Activated CD8-positive, alpha-beta T cell treated with anti-CD3 and anti-CD28 coated beads for 36 hours (primary cell): Measurements from ENCODE around the gene ANKH. TPM values are rescaled to one million over a fixed set of nuclear protein-coding genes. Genes with fewer than 3 reads are reported as not detected.
"Not testable (repeated sequence)": the region's sequence is repeated elsewhere in the genome, so short reads cannot be mapped to it uniquely, and the experiment has no call there.

Source experiments
- ATAC-seq: fragments of 200-7000 bp; cut with Tn5 transposase; one replicate; pipeline ENCODE4 v1.10.0; 2021; ENCODE audit warnings: mild to moderate bottlenecking, moderate library complexity
- CTCF ChIA-PET: fragments of 350-600 bp; sonication (Branson Sonifier 250); formaldehyde crosslinking; loops from one replicate; lab custom pipeline; 2021; ENCODE audit warnings: antibody characterized with exemption; lab: Charles Lee
- POLR2A ChIA-PET: fragments of 350-600 bp; sonication (Branson Sonifier 250); formaldehyde crosslinking; loops from one replicate; lab custom pipeline; 2021; ENCODE audit warnings: antibody characterized with exemption; lab: Charles Lee
- DNase-seq: peaks from one replicate; pipeline ENCODE4 v3.0.0-alpha.2; 2020
- H3K27ac Mint-ChIP-seq: one replicate; pipeline ENCODE4 v1.8.0; 2021; ENCODE audit warnings: mild to moderate bottlenecking, mixed read lengths
- H3K27me3 Mint-ChIP-seq: one replicate; pipeline ENCODE4 v1.8.0; 2021; ENCODE audit warnings: mixed read lengths
- H3K36me3 Mint-ChIP-seq: one replicate; pipeline ENCODE4 v1.8.0; 2021; ENCODE audit warnings: low read depth, mixed read lengths
- H3K4me1 Mint-ChIP-seq: one replicate; pipeline ENCODE4 v1.8.0; 2021; ENCODE audit warnings: low read depth, mixed read lengths
- H3K4me3 Mint-ChIP-seq: one replicate; pipeline ENCODE4 v1.8.0; 2021; ENCODE audit warnings: mild to moderate bottlenecking, moderate library complexity, mixed read lengths
- H3K9me3 Mint-ChIP-seq: one replicate; pipeline ENCODE4 v1.8.0; 2021; ENCODE audit warnings: mixed read lengths
- CTCF ChIP-seq: fragments of 200-600 bp; IDR thresholded peaks from one replicate; pipeline ENCODE4 v1.8.0; 2022; ENCODE audit warnings: antibody characterized with exemption, mild to moderate bottlenecking
- intact Hi-C: fragments of 100-400 bp; cut with micrococcal nuclease; formaldehyde crosslinking; loops from one replicate; pipeline ENCODE4 v1.10.0; 2022
- total RNA-seq, 2 experiments: library from RNA; stranded (reverse); gene quantifications; one replicate each; pipeline ENCODE4 v1.2.3, GENCODE V29; 2021

ANKH gene
- total RNA-seq = 10 to 100 TPM; 85.4 to 87.2 TPM

GRCh38 chr5:14871214-14872069 is at the start of gene ANKH:
TSS of gene ANKH (minus strand) at chr5:14871778. CDS start at chr5:14871447, 331 bp downstream.
- peaks cover 17% of the 10 kb centered on the region for H3K36me3 Mint-ChIP-seq
- ATAC-seq (peak; percentile 84), DNase-seq (peak; percentile 81)
- H3K27me3 Mint-ChIP-seq = no peaks in the 10 kb centered on the region
- no peak for TF ChIP-seq CTCF
- peaks cover 29% of the 10 kb centered on the region for H3K4me1 Mint-ChIP-seq
- H3K27ac Mint-ChIP-seq = peak within 1 kb of the TSS; percentile 90
- intact Hi-C loops = loop anchor here (2.0 to 5.0 kb wide), 4 partner anchors 53 to 204 kb away; no protein-coding TSS in a partner anchor
- peak within 1 kb of the TSS; percentile 90 for H3K4me3 Mint-ChIP-seq
- ChIA-PET POLR2A (interaction anchor here (0.6 to 2.8 kb wide), 9 partner anchors 10 to 283 kb away, joined by 3 to 13 read pairs (median 4); no protein-coding TSS in a partner anchor), CTCF (interaction anchor here (0.9 to 2.8 kb wide), 11 partner anchors 13 to 145 kb away, joined by 3 to 15 read pairs (median 4); no protein-coding TSS in a partner anchor)
- no peaks in the 10 kb centered on the region for H3K9me3 Mint-ChIP-seq

GRCh38 chr5:14920121-14920520 is 48.5 kb upstream of the ANKH start:
- TF ChIP-seq CTCF = no peak
- no peak for ATAC-seq
- intact Hi-C loops = no loop called here
- Mint-ChIP-seq H3K9me3 (peaks cover 4% of the 10 kb centered on the region), H3K27me3 (no peaks in the 10 kb centered on the region), H3K27ac (no peak overlapping the region), H3K36me3 (no peaks in the 10 kb centered on the region), H3K4me3 (no peak overlapping the region), H3K4me1 (peaks cover 33% of the 10 kb centered on the region)
- POLR2A ChIA-PET = no interaction called here
- no peak for DNase-seq
- CTCF ChIA-PET = no interaction called here

- H3K27me3 Mint-ChIP-seq, POLR2A ChIA-PET, H3K4me3 Mint-ChIP-seq, H3K36me3 Mint-ChIP-seq, intact Hi-C loops, CTCF ChIA-PET, ATAC-seq, H3K27ac Mint-ChIP-seq, H3K9me3 Mint-ChIP-seq, DNase-seq: not testable (repeated sequence)
- peaks cover 37% of the 10 kb centered on the region for H3K4me1 Mint-ChIP-seq
Observed at GRCh38 chr5:14919106-14919505, 47.5 kb upstream of the ANKH start.

GRCh38 chr5:14917719-14918118 is 46.1 kb upstream of the ANKH start:
- Mint-ChIP-seq H3K9me3 (peaks cover 4% of the 10 kb centered on the region), H3K27me3 (no peaks in the 10 kb centered on the region), H3K4me3 (no peak overlapping the region), H3K27ac (no peak overlapping the region), H3K4me1 (peaks cover 35% of the 10 kb centered on the region), H3K36me3 (peaks cover 2% of the 10 kb centered on the region)
- ChIA-PET POLR2A (no interaction called here), CTCF (no interaction called here)
- DNase-seq (no peak), ATAC-seq (no peak)
- intact Hi-C loops = no loop called here
- no peak for TF ChIP-seq CTCF

GRCh38 chr5:14915291-14915952 is 43.8 kb upstream of the ANKH start:
- H3K9me3 Mint-ChIP-seq = peaks cover 4% of the 10 kb centered on the region
- POLR2A ChIA-PET = no interaction called here
- no peak overlapping the region for H3K27ac Mint-ChIP-seq
- peak; percentile 28 for ATAC-seq
- no peak for TF ChIP-seq CTCF
- no peak for DNase-seq
- intact Hi-C loops = no loop called here
- H3K36me3 Mint-ChIP-seq = peaks cover 2% of the 10 kb centered on the region
- H3K4me3 Mint-ChIP-seq = no peak overlapping the region
- CTCF ChIA-PET = no interaction called here
- no peaks in the 10 kb centered on the region for H3K27me3 Mint-ChIP-seq
- peaks cover 23% of the 10 kb centered on the region for H3K4me1 Mint-ChIP-seq
